GM12864 (cell line): ENCODE measurements around the gene POMGNT2.

Source experiments
- DNase-seq: peaks from one replicate; pipeline ENCODE4 v3.0.0-alpha.2; 2011; ENCODE audit warnings: low read depth
- H3K4me3 ChIP-seq: 2 replicates; pipeline ENCODE4 v1.5.1; 2011; ENCODE audit warnings: mild to moderate bottlenecking, low read depth, low read length, control low read depth
- TF ChIP-seq, protein P1 (sequence below): IDR thresholded peaks from 2 replicates; pipeline ENCODE4 v1.5.1; 2011; ENCODE audit warnings: low read depth, mild to moderate bottlenecking, moderate library complexity, low read length, control low read depth, inconsistent platforms; ENCODE audit errors: missing control alignments

POMGNT2 gene

DNA sequence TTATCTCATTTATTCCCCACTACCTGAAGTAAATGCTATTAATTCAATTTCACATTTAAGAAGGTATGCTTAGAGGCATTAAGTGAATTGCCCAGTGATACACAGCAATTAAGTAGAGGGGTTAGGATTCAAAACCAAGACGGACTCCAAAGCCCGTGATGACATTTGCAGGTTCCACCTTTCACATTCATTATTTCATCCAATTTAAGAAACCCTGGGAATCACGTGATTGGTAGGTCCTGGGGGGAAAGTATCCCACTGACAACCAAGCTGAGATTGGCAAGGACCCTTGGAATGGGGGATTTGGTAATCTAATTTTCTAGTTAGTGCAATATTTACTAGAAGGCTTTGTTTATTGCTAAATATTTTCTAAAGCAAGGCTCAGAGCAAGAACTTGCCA, 1.8 kb downstream of the POMGNT2 start:
- TF ChIP-seq, protein P1, sequence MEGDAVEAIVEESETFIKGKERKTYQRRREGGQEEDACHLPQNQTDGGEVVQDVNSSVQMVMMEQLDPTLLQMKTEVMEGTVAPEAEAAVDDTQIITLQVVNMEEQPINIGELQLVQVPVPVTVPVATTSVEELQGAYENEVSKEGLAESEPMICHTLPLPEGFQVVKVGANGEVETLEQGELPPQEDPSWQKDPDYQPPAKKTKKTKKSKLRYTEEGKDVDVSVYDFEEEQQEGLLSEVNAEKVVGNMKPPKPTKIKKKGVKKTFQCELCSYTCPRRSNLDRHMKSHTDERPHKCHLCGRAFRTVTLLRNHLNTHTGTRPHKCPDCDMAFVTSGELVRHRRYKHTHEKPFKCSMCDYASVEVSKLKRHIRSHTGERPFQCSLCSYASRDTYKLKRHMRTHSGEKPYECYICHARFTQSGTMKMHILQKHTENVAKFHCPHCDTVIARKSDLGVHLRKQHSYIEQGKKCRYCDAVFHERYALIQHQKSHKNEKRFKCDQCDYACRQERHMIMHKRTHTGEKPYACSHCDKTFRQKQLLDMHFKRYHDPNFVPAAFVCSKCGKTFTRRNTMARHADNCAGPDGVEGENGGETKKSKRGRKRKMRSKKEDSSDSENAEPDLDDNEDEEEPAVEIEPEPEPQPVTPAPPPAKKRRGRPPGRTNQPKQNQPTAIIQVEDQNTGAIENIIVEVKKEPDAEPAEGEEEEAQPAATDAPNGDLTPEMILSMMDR = no peak
- no peak for DNase-seq
- no peak overlapping the region for H3K4me3 ChIP-seq

DNA sequence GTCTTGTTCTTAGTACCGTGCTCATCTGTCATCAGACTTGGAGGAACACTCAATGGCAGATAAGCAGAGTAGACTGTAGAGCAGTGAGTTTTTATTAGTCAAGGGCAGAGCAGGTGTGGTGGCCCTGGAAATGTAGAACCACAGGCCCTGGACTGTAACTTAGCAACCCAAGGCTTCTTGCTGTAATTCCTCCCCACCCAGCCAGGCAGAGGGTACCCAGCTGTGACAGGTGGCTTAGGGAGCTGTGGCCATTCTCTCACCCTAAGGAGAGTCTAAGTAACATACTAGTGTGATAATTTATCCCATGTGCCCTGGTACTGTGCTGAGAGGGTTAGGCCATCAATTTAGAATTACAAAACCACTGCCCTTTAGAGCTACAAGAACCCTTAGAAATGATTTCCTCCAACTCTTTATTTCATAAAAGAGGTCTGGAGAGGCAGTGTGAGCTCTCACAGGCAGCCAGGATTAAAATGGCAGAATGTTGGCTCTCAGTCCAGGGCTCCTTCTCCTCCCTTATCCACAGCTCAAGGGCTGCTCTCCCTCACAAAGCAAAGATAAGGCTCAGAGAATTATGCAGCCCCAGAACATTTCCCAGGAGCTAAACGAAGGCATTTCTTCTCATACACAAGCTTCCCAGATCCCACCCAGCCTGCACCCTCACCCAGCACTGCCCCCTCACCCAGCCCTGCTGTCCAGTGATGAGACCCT, 3.0 kb downstream of the POMGNT2 start:
- no peak overlapping the region for H3K4me3 ChIP-seq
- TF ChIP-seq, protein P1 = no peak
- no peak for DNase-seq

DNA sequence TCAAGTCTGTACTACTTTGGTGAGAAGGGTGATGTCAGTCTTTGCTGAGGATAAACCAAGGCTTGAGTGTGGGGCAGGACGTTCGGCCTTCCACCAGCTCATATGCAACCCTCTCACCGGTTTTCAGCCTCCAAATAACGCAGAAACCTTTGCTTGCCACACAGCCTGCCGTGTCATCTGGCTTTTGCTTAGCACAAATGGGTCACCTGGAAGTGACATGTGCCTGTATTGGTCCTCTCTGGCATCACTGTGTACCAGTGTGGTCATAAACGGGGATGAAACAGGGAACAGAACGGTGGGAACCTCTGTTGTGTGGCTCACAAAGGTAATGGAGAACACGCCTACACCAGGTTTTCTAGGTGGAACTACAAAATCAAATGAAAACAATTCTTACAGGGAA, 7.1 kb downstream of the POMGNT2 start:
- TF ChIP-seq, protein P1 = no peak
- no peak overlapping the region for H3K4me3 ChIP-seq

DNA sequence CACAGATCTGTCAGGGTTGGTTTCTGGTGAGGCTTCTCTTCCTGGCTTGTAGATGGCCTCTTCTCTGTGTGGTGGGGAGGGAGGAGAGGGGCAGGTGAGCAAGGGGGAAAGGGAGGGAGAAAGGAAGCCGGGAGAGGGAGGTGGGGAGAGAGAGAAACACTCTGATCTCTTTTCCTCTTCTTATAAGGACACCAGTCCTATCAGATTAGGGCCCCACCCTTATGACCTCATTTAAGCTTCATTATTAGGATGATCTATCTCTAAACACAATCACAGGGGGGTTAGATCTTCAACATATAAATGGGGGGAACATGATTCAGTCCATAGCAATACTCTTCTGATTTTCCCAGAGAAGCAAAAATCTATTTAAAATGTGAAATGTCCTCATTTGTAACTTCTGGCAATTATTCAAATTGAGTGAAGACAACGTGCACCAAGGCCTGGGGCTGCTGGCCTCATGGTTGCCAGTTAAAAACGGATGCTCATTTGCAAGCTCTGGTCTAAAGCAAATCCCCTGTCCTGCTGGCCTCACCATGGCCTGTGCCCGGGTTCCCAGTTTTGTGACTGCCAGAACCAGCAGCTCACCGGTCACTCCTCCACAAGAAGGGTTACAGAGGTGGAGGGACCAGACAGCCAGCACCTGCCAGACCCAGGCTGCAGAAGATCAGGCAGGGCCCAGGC, 8.3 kb downstream of the POMGNT2 start:
- no peak for DNase-seq
- TF ChIP-seq, protein P1 = no peak
- no peak overlapping the region for H3K4me3 ChIP-seq

More for the DNA sequence above, 7.1 kb downstream of the POMGNT2 start:
- DNase-seq = no peak

DNA sequence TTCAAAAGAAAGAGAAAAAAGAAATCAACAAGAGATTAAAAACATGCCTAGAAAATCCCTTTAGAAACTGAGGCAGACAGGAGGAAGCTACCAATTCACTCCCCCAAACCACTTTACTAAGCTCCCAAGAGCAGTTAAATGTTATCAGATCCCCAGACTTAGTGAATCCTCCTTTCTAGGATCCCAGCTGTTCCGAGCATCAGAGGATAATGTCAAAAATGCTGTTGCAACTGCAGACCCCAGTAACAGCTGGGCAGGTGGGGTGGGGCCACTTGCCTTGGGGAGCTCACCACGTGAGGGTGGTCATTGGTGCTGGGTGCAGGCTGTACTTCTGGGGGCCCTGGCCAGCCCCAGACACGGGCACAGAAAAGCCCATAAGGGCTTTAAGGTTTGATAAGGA, 9.1 kb downstream of the POMGNT2 start:
- TF ChIP-seq, protein P1 = no peak
- H3K4me3 ChIP-seq = no peak overlapping the region
- DNase-seq = no peak

DNA sequence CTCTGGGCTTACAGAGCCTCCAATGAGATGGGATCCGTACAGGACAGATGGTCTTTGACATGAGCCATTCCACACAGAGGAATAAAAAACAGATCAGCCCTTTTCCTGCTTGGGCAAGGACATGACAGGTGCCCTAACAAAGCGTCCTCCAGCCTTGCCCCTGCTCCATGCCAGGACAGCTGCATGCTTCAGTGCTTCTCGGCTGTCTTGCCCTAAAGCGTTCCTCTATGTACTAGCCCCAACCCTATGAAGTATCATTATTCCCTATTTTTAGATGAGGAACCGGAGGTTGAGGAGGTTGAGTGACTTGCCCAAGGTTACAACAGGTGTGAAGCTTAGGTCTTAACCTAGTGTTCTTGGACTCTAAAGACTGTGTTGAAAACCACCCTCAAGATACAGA, 10.5 kb downstream of the POMGNT2 start:
- H3K4me3 ChIP-seq = no peak overlapping the region
- no peak for DNase-seq
- TF ChIP-seq, protein P1 = no peak

DNA sequence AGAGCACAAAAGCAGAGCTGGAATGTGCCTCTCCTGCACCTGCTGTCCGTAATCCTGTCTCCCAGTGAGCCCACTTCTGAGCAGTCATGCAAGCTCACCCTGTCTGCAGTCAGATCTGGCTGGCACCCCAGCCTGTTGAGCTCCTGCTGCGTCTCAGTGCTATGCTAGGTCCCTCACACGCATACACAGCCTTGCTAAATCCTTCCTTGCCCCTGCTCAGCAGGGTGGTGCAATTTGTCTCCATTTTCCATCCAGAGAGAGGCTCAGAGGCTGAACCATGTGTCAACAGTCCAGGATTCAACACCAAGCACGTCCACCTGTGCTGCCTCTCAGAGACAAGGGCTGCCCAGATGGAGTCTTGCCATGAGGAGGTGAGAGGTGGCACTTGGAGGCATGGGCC, 11.0 kb downstream of the POMGNT2 start:
- TF ChIP-seq, protein P1 = no peak
- no peak for DNase-seq
- H3K4me3 ChIP-seq = no peak overlapping the region
